Esophagus squamous epithelium (tissue), 4 donors: Measurements from ENCODE around the gene WWOX.

Experiments used
- CTCF ChIP-seq, 6 experiments: fragments of 450-650 bp in 4 of 6; fragments of 200-600 bp in 2 of 6; sonication (generic) in 2 of 6; IDR thresholded peaks; one replicate each; pipeline ENCODE4 v1.5.1; 2016 to 2019; ENCODE audit warnings: antibody characterized with exemption in 6 of 6, mild to moderate bottlenecking in 4 of 6, moderate library complexity in 4 of 6
- POLR2A ChIP-seq, 4 donors: fragments of 450-650 bp; IDR thresholded peaks; one replicate each; pipeline ENCODE4 v1.6.1; 2017; ENCODE audit warnings: antibody characterized with exemption in 4 of 4, mild to moderate bottlenecking in 4 of 4, moderate library complexity in 3 of 4

GRCh38 chr16:79134300-79134699 is 1034.8 kb downstream of the WWOX start:
- TF ChIP-seq CTCF (IDR thresholded peaks at IDR 0.05) (no peak), POLR2A (IDR thresholded peaks at IDR 0.05) (no peak)
